Endometrial microvascular endothelial cells (primary cell): ENCODE measurements around the gene MYCT1. TPM values are rescaled to one million over a fixed set of nuclear protein-coding genes. Genes with fewer than 3 reads are reported as not detected.

Source experiments
- total RNA-seq: library from RNA; depleted of rRNA; stranded (reverse); fragments of >200 nt; gene quantifications from one replicate; pipeline ENCODE4 v1.2.3, GENCODE V29; 2015; ENCODE audit errors: inconsistent ontology term

The MYCT1 gene
- total RNA-seq, 1 donor from 2014 or later, result 65.3 TPM

Other genes starting within 250 kb of the MYCT1 start
- 61.6 TPM for gene SYNE1, start 60.5 kb upstream of the MYCT1 start, total RNA-seq
- gene VIP, start 52.9 kb downstream of the MYCT1 start, total RNA-seq, result 0.19 TPM